SH-SY5Y (cell line): ENCODE measurements around the gene ADGRL2.

Experiments used
- GATA2 ChIP-seq: IDR thresholded peaks from 2 replicates; pipeline ENCODE4 v1.6.1; 2011; ENCODE audit warnings: mild to moderate bottlenecking, low read depth, low read length
- GATA3 ChIP-seq: IDR thresholded peaks from 2 replicates; pipeline ENCODE4 v1.6.1; 2011; ENCODE audit warnings: low read depth, mild to moderate bottlenecking, low read length, moderate library complexity

DNA sequence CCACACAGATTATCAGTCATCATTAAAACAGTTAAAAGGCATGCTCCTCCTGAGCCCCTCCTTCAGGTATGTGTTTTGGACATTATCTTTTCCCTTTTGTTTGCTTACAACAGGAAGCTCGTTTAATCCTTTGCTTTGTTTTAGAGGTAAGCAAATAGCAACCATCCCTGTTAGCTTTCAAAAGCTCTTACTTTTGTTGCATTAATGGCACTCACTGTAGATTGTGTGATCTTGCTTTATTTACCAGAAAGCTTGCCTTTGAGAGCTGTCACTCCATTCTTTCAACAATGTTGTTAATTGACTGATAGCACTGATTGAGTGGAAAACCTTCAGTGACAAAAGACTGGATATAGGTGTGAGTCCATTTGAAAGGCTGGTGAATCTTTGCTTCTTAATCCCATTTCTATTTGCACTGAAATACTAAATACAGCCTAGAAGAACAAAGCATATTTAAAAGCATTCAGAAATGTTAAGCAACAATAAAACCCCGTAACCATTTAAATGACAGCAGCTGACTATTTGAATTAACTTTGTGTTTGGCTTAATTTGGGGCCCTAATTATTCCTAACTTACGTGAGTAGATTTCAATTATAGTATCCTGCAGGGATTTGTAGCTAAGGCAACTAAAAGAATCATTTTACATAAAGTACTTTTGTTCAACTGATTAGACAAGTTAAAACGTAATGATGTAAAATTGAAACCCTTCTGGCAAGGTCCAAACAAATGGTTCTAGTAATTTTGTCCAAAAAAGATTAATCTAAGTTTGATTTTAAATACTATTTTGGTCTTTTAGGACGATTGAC lies 48.3 kb downstream of the ADGRL2 start:
- TF ChIP-seq GATA2: no peak
- no peak for TF ChIP-seq GATA3
